Kidney epithelial cell (primary cell): Measurements from ENCODE around the gene C11orf97. TPM values are rescaled to one million over a fixed set of nuclear protein-coding genes. Genes with fewer than 3 reads are reported as not detected.

Experiments
- DNase-seq: peaks from one replicate; pipeline ENCODE4 v3.0.0-alpha.2; 2010; ENCODE audit warnings: low read depth
- H3K27me3 ChIP-seq: 2 replicates; pipeline ENCODE4 v1.6.0; 2011; ENCODE audit warnings: low read length; ENCODE audit not compliant: control insufficient read depth, insufficient read depth
- H3K36me3 ChIP-seq: 2 replicates; pipeline ENCODE4 v1.5.1; 2011; ENCODE audit warnings: low read length; ENCODE audit not compliant: control insufficient read depth, insufficient read depth
- H3K4me3 ChIP-seq: 2 replicates; pipeline ENCODE4 v1.5.1; 2011; ENCODE audit warnings: low read depth, mild to moderate bottlenecking, control low read depth, low read length
- total RNA-seq: library from RNA; depleted of rRNA; stranded (reverse); fragments of >200 nt; gene quantifications from 2 replicates; pipeline ENCODE4 v1.2.3, GENCODE V29; 2015
- TF ChIP-seq, protein P1 (sequence below): IDR thresholded peaks from 2 replicates; pipeline ENCODE4 v1.5.1; 2011; ENCODE audit warnings: mild to moderate bottlenecking, moderate library complexity, low read length, control low read depth, inconsistent platforms; ENCODE audit not compliant: insufficient read depth, poor library complexity, severe bottlenecking

C11orf97 gene
- total RNA-seq, 1 donor from 2014 or later, result not detected

DNA sequence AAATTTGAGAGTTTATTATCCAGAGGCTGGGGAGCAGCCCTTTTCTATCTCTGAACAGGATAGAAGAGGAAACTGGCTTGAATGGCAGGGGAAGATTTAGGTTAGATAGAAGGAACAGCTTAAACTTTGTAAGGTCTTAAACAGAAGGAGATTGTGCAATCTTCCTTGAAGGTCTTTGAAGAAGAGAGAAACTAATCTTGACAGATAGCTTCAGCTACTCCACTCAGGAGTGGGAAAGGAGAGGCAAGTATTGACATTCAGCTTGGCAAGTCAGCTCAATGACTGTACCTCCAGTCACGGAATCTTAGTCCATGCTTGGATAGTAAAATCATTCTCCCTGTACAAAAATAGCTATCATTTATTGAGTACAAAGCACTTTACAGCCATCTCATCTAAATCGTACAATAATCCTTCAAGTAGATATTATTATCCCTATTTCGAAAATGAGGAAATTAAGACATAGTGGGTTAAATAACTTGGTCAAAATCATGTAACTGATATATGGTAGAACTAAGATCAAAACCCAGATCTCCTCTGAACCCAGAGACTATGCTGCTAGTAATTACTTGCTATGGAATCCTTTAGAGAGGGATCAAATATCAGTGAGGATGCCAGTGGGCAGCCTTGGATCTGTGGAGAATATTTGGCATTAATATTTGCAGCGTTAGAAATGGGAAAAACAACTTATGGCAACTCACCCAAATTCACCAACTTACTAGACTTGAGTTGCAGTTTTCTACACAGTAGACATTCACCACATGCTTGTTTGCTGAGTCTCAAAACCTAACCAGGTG, 14.6 kb downstream of the C11orf97 start:
- DNase-seq, result no peak
- no peaks in the 10 kb centered on the region for H3K36me3 ChIP-seq
- TF ChIP-seq, protein P1, sequence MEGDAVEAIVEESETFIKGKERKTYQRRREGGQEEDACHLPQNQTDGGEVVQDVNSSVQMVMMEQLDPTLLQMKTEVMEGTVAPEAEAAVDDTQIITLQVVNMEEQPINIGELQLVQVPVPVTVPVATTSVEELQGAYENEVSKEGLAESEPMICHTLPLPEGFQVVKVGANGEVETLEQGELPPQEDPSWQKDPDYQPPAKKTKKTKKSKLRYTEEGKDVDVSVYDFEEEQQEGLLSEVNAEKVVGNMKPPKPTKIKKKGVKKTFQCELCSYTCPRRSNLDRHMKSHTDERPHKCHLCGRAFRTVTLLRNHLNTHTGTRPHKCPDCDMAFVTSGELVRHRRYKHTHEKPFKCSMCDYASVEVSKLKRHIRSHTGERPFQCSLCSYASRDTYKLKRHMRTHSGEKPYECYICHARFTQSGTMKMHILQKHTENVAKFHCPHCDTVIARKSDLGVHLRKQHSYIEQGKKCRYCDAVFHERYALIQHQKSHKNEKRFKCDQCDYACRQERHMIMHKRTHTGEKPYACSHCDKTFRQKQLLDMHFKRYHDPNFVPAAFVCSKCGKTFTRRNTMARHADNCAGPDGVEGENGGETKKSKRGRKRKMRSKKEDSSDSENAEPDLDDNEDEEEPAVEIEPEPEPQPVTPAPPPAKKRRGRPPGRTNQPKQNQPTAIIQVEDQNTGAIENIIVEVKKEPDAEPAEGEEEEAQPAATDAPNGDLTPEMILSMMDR, result no peak

DNA sequence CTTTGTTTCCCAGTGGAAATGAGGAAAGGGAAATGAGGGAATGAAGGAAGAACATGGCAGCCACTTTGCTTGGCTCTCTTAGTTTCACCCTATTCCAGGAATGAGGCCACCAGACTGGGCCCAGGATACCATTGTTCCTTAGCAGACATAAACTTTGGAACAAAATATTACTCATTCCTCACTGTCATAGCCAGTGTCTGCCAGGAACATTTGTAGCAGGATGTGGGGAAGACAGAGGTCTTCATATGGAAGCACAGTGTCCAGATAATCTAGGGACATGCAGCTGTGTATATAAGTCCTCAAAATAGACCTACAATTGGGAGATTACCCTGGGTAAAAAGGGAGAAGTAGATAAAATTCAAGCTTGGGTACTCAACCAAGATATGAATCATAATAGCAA, 16.3 kb downstream of the C11orf97 start:
- TF ChIP-seq, protein P1, result no peak
- no peaks in the 10 kb centered on the region for H3K27me3 ChIP-seq
- no peak overlapping the region for H3K4me3 ChIP-seq
- no peak for DNase-seq
- no peaks in the 10 kb centered on the region for H3K36me3 ChIP-seq

More for the DNA sequence above, 14.6 kb downstream of the C11orf97 start:
- H3K27me3 ChIP-seq, result no peaks in the 10 kb centered on the region
- H3K4me3 ChIP-seq, result no peak overlapping the region

DNA sequence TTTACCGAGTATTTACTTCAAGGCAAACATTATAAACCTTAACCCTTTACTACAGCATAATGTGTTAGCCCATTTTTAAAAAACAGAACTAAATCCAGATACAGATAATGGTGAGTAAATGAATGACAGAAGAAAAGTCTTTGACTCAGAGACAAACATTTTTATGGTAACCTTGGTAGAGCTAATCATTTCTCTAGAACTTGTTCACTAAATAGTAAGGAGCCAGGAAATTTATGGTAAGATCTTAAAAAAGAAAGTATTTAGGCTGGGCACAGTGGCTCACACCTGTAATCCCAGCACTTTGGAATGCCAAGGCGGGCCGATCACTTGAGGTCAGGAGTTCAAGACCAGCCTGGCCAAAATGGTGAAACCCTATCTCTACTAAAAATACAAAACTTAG, 19.9 kb downstream of the C11orf97 start:
- Histone ChIP-seq H3K36me3 (no peaks in the 10 kb centered on the region), H3K27me3 (no peaks in the 10 kb centered on the region), H3K4me3 (no peak overlapping the region)
- DNase-seq, result no peak
- TF ChIP-seq, protein P1, result no peak

DNA sequence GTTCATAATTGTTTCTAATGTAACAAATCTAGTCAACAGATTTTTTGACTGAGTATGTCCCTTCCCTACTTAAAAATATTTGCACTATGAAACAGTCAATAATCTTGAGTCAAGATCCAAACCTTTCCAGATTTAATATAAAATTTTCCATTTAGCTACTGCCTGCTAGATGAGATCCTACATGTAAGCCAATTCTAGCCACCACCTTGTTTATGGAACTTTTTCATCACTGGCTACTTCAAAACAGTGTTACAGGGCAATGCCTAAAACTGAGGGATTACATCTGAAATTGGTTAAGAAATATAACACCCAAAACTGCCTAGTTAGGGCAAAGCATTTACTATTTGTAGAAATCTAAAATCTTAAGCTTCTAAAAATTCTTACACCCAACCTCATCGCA, 20.9 kb downstream of the C11orf97 start:
- H3K4me3 ChIP-seq, result no peak overlapping the region
- no peaks in the 10 kb centered on the region for H3K27me3 ChIP-seq
- no peaks in the 10 kb centered on the region for H3K36me3 ChIP-seq
- TF ChIP-seq, protein P1, result no peak
- no peak for DNase-seq

DNA sequence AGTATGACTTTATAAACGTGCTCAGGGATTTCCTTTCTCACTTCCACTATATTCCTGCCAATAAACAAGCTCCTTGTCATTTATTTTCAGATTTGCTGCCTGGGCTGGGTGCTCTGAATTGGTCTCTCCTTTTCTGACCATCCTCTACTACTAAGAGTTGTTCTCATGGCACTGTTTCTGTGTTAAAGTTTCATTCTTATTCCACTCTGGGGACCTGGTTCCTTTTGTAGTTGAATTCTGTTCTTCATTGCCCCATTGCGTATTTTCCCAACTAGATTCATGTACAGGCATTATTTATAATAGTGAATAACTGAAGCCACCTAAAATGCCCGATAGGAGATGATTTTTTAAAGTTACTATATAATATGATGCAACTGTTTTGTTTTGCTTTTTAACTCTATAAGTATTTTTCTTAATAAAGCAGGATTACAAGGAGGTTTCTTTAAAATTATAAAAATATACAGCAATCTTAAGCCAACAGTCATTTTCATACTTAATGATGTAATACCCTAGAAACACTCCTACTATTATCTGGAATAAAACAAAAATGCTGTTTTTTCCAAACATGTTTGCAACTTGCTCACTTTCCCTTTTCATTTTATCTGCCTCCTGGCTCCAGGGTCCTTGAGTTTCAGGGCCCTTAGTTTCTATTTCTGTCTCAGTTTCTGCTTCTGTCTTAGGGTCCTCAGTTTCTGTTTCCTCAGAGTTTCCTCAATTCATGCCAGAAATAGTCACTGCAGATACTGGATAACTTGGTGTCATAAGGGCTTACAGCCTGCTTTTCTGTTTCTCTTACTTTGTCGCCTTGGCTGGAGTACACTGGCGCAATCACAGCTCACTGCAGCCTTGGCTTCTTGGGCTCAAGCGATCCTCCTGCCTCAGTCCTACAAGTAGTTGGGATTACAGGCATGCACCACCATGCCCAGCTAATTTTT, 21.7 kb downstream of the C11orf97 start:
- Histone ChIP-seq H3K27me3 (no peaks in the 10 kb centered on the region), H3K4me3 (no peak overlapping the region), H3K36me3 (no peaks in the 10 kb centered on the region)
- TF ChIP-seq, protein P1, result no peak
- no peak for DNase-seq
